Measurements from ENCODE around the gene ZSWIM6.

Gene ZSWIM6

GRCh38 chr5:61450493-61451279, 118.6 kb downstream of the ZSWIM6 start:
- Histone ChIP-seq H3K27me3 (replicated peaks; ENCODE audit: control insufficient read depth, insufficient read depth, low read length, poor library complexity, severe bottlenecking) (no peaks in the 10 kb centered on the region), H3K4me1 (ENCODE audit: control insufficient read depth, insufficient read depth, low read length, poor library complexity, severe bottlenecking) (no peaks in the 10 kb centered on the region), H3K27ac (ENCODE audit: insufficient read depth, low read length, poor library complexity, severe bottlenecking) (no peak overlapping the region), H3K4me3 (ENCODE audit: insufficient read depth, low read depth, low read length, poor library complexity, severe bottlenecking) (no peak overlapping the region), H3K36me3 (ENCODE audit: control insufficient read depth, insufficient read depth, low read length) (no peaks in the 10 kb centered on the region), H3K9me3 (ENCODE audit: control insufficient read depth, low read length) (peaks cover 7% of the 10 kb centered on the region)
- DNase-seq = no peak

- H3K36me3 ChIP-seq (ENCODE audit: control insufficient read depth, insufficient read depth, low read length) = no peaks in the 10 kb centered on the region
- H3K4me1 ChIP-seq (ENCODE audit: control insufficient read depth, insufficient read depth, low read length, poor library complexity, severe bottlenecking) = no peaks in the 10 kb centered on the region
- no peaks in the 10 kb centered on the region for H3K9me3 ChIP-seq (ENCODE audit: control insufficient read depth, low read length)
- H3K4me3 ChIP-seq (ENCODE audit: insufficient read depth, low read depth, low read length, poor library complexity, severe bottlenecking) = no peak overlapping the region
- no peak overlapping the region for H3K27ac ChIP-seq (ENCODE audit: insufficient read depth, low read length, poor library complexity, severe bottlenecking)
- H3K27me3 ChIP-seq (replicated peaks; ENCODE audit: control insufficient read depth, insufficient read depth, low read length, poor library complexity, severe bottlenecking) = no peaks in the 10 kb centered on the region
- DNase-seq = no peak
Measured at GRCh38 chr5:61455179-61456006, 123.3 kb downstream of the ZSWIM6 start.

GRCh38 chr5:61460471-61460870, 128.4 kb downstream of the ZSWIM6 start:
- H3K36me3 ChIP-seq (ENCODE audit: control insufficient read depth, insufficient read depth, low read length) = no peaks in the 10 kb centered on the region
- H3K9me3 ChIP-seq (ENCODE audit: control insufficient read depth, low read length) = no peaks in the 10 kb centered on the region
- no peaks in the 10 kb centered on the region for H3K27me3 ChIP-seq (replicated peaks; ENCODE audit: control insufficient read depth, insufficient read depth, low read length, poor library complexity, severe bottlenecking)
- H3K4me3 ChIP-seq (ENCODE audit: insufficient read depth, low read depth, low read length, poor library complexity, severe bottlenecking) = no peak overlapping the region
- DNase-seq = no peak
- H3K27ac ChIP-seq (ENCODE audit: insufficient read depth, low read length, poor library complexity, severe bottlenecking) = no peak overlapping the region
- H3K4me1 ChIP-seq (ENCODE audit: control insufficient read depth, insufficient read depth, low read length, poor library complexity, severe bottlenecking) = no peaks in the 10 kb centered on the region

GRCh38 chr5:61461417-61461816, 129.4 kb downstream of the ZSWIM6 start:
- Histone ChIP-seq H3K4me1 (ENCODE audit: control insufficient read depth, insufficient read depth, low read length, poor library complexity, severe bottlenecking) (no peaks in the 10 kb centered on the region), H3K27me3 (replicated peaks; ENCODE audit: control insufficient read depth, insufficient read depth, low read length, poor library complexity, severe bottlenecking) (no peaks in the 10 kb centered on the region), H3K4me3 (ENCODE audit: insufficient read depth, low read depth, low read length, poor library complexity, severe bottlenecking) (no peak overlapping the region), H3K36me3 (ENCODE audit: control insufficient read depth, insufficient read depth, low read length) (no peaks in the 10 kb centered on the region), H3K27ac (ENCODE audit: insufficient read depth, low read length, poor library complexity, severe bottlenecking) (no peak overlapping the region), H3K9me3 (ENCODE audit: control insufficient read depth, low read length) (no peaks in the 10 kb centered on the region)
- DNase-seq = no peak

GRCh38 chr5:61461926-61462325, 129.9 kb downstream of the ZSWIM6 start:
- H3K27ac ChIP-seq (ENCODE audit: insufficient read depth, low read length, poor library complexity, severe bottlenecking) = no peak overlapping the region
- no peak for DNase-seq
- H3K36me3 ChIP-seq (ENCODE audit: control insufficient read depth, insufficient read depth, low read length) = no peaks in the 10 kb centered on the region

GRCh38 chr5:61463596-61463995, 131.5 kb downstream of the ZSWIM6 start:
- Histone ChIP-seq H3K27ac (ENCODE audit: insufficient read depth, low read length, poor library complexity, severe bottlenecking) (no peak overlapping the region), H3K9me3 (ENCODE audit: control insufficient read depth, low read length) (no peaks in the 10 kb centered on the region), H3K36me3 (ENCODE audit: control insufficient read depth, insufficient read depth, low read length) (no peaks in the 10 kb centered on the region), H3K4me3 (ENCODE audit: insufficient read depth, low read depth, low read length, poor library complexity, severe bottlenecking) (no peak overlapping the region), H3K4me1 (ENCODE audit: control insufficient read depth, insufficient read depth, low read length, poor library complexity, severe bottlenecking) (no peaks in the 10 kb centered on the region), H3K27me3 (replicated peaks; ENCODE audit: control insufficient read depth, insufficient read depth, low read length, poor library complexity, severe bottlenecking) (no peaks in the 10 kb centered on the region)
- DNase-seq = no peak

More at GRCh38 chr5:61461926-61462325, 129.9 kb downstream of the ZSWIM6 start:
- H3K9me3 ChIP-seq (ENCODE audit: control insufficient read depth, low read length) = no peaks in the 10 kb centered on the region
- no peak overlapping the region for H3K4me3 ChIP-seq (ENCODE audit: insufficient read depth, low read depth, low read length, poor library complexity, severe bottlenecking)
- H3K27me3 ChIP-seq (replicated peaks; ENCODE audit: control insufficient read depth, insufficient read depth, low read length, poor library complexity, severe bottlenecking) = no peaks in the 10 kb centered on the region
- H3K4me1 ChIP-seq (ENCODE audit: control insufficient read depth, insufficient read depth, low read length, poor library complexity, severe bottlenecking) = no peaks in the 10 kb centered on the region

- H3K4me1 ChIP-seq (ENCODE audit: control insufficient read depth, insufficient read depth, low read length, poor library complexity, severe bottlenecking) = no peaks in the 10 kb centered on the region
- H3K27ac ChIP-seq (ENCODE audit: insufficient read depth, low read length, poor library complexity, severe bottlenecking) = no peak overlapping the region
- no peak overlapping the region for H3K4me3 ChIP-seq (ENCODE audit: insufficient read depth, low read depth, low read length, poor library complexity, severe bottlenecking)
- H3K27me3 ChIP-seq (replicated peaks; ENCODE audit: control insufficient read depth, insufficient read depth, low read length, poor library complexity, severe bottlenecking) = no peaks in the 10 kb centered on the region
- no peaks in the 10 kb centered on the region for H3K9me3 ChIP-seq (ENCODE audit: control insufficient read depth, low read length)
- DNase-seq = no peak
- no peaks in the 10 kb centered on the region for H3K36me3 ChIP-seq (ENCODE audit: control insufficient read depth, insufficient read depth, low read length)
Measured at GRCh38 chr5:61464512-61464911, 132.5 kb downstream of the ZSWIM6 start.

GRCh38 chr5:61465066-61465465, 133.0 kb downstream of the ZSWIM6 start:
- H3K27me3 ChIP-seq (replicated peaks; ENCODE audit: control insufficient read depth, insufficient read depth, low read length, poor library complexity, severe bottlenecking) = no peaks in the 10 kb centered on the region
- no peaks in the 10 kb centered on the region for H3K4me1 ChIP-seq (ENCODE audit: control insufficient read depth, insufficient read depth, low read length, poor library complexity, severe bottlenecking)
- no peak overlapping the region for H3K27ac ChIP-seq (ENCODE audit: insufficient read depth, low read length, poor library complexity, severe bottlenecking)
- no peak overlapping the region for H3K4me3 ChIP-seq (ENCODE audit: insufficient read depth, low read depth, low read length, poor library complexity, severe bottlenecking)
- H3K36me3 ChIP-seq (ENCODE audit: control insufficient read depth, insufficient read depth, low read length) = no peaks in the 10 kb centered on the region
- DNase-seq = no peak
- H3K9me3 ChIP-seq (ENCODE audit: control insufficient read depth, low read length) = no peaks in the 10 kb centered on the region

- no peak for DNase-seq
- Histone ChIP-seq H3K4me3 (ENCODE audit: insufficient read depth, low read depth, low read length, poor library complexity, severe bottlenecking) (no peak overlapping the region), H3K9me3 (ENCODE audit: control insufficient read depth, low read length) (no peaks in the 10 kb centered on the region), H3K27ac (ENCODE audit: insufficient read depth, low read length, poor library complexity, severe bottlenecking) (no peak overlapping the region), H3K27me3 (replicated peaks; ENCODE audit: control insufficient read depth, insufficient read depth, low read length, poor library complexity, severe bottlenecking) (no peaks in the 10 kb centered on the region), H3K4me1 (ENCODE audit: control insufficient read depth, insufficient read depth, low read length, poor library complexity, severe bottlenecking) (no peaks in the 10 kb centered on the region), H3K36me3 (ENCODE audit: control insufficient read depth, insufficient read depth, low read length) (no peaks in the 10 kb centered on the region)
Measured at GRCh38 chr5:61465496-61465895, 133.4 kb downstream of the ZSWIM6 start.

- no peak for DNase-seq
- H3K4me3 ChIP-seq (ENCODE audit: insufficient read depth, low read depth, low read length, poor library complexity, severe bottlenecking) = no peak overlapping the region
Measured at GRCh38 chr5:61466017-61466416, 134.0 kb downstream of the ZSWIM6 start.

More at GRCh38 chr5:61466017-61466416, 134.0 kb downstream of the ZSWIM6 start:
- no peaks in the 10 kb centered on the region for H3K27me3 ChIP-seq (replicated peaks; ENCODE audit: control insufficient read depth, insufficient read depth, low read length, poor library complexity, severe bottlenecking)
- no peaks in the 10 kb centered on the region for H3K4me1 ChIP-seq (ENCODE audit: control insufficient read depth, insufficient read depth, low read length, poor library complexity, severe bottlenecking)
- H3K36me3 ChIP-seq (ENCODE audit: control insufficient read depth, insufficient read depth, low read length) = no peaks in the 10 kb centered on the region
- no peak overlapping the region for H3K27ac ChIP-seq (ENCODE audit: insufficient read depth, low read length, poor library complexity, severe bottlenecking)
- H3K9me3 ChIP-seq (ENCODE audit: control insufficient read depth, low read length) = no peaks in the 10 kb centered on the region
